RWPE1 (cell line): ENCODE measurements around the gene FIBCD1.

Source experiments
- CTCF ChIA-PET: fragments of 350-600 bp; sonication (Branson Sonifier 250); formaldehyde crosslinking; extraction: SDS; loops from one replicate; lab custom pipeline; 2021; lab: Yijun Ruan, JAX
- POLR2A ChIA-PET: fragments of 400-600 bp; formaldehyde crosslinking; extraction: SDS; loops from one replicate; lab custom pipeline; 2020; ENCODE audit warnings: antibody characterized with exemption; ENCODE audit not compliant: low non-redundant PET; lab: Yijun Ruan, JAX
- DNase-seq: peaks from one replicate; pipeline ENCODE4 v3.0.0; 2012; ENCODE audit warnings: low spot score
- H3K27ac ChIP-seq: fragments of 450-650 bp; 2 replicates; pipeline ENCODE4 v1.5.1; 2017
- TF ChIP-seq, protein P1 (sequence below): fragments of 450-650 bp; conservative IDR thresholded peaks from 2 replicates; pipeline ENCODE4 v1.5.1; 2017; ENCODE audit warnings: low read depth, mild to moderate bottlenecking

Gene FIBCD1

GRCh38 chr9:130882696-130883225 is 56.3 kb downstream of the FIBCD1 start:
- TF ChIP-seq, protein P1, sequence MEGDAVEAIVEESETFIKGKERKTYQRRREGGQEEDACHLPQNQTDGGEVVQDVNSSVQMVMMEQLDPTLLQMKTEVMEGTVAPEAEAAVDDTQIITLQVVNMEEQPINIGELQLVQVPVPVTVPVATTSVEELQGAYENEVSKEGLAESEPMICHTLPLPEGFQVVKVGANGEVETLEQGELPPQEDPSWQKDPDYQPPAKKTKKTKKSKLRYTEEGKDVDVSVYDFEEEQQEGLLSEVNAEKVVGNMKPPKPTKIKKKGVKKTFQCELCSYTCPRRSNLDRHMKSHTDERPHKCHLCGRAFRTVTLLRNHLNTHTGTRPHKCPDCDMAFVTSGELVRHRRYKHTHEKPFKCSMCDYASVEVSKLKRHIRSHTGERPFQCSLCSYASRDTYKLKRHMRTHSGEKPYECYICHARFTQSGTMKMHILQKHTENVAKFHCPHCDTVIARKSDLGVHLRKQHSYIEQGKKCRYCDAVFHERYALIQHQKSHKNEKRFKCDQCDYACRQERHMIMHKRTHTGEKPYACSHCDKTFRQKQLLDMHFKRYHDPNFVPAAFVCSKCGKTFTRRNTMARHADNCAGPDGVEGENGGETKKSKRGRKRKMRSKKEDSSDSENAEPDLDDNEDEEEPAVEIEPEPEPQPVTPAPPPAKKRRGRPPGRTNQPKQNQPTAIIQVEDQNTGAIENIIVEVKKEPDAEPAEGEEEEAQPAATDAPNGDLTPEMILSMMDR: no peak
- H3K27ac ChIP-seq: peak overlapping the region; percentile 23
- DNase-seq: no peak
- ChIA-PET POLR2A (no interaction called here), CTCF (interaction anchor here (0.7 to 1.1 kb wide), 4 partner anchors 13 to 164 kb away, joined by 3 to 5 read pairs (median 4); no protein-coding TSS in a partner anchor)

GRCh38 chr9:130881516-130881915 is 57.5 kb downstream of the FIBCD1 start:
- no peak overlapping the region for H3K27ac ChIP-seq
- TF ChIP-seq, protein P1: no peak
- POLR2A ChIA-PET: no interaction called here
- no peak for DNase-seq
- CTCF ChIA-PET: no interaction called here

GRCh38 chr9:130880599-130881220 is 58.3 kb downstream of the FIBCD1 start:
- TF ChIP-seq, protein P1: no peak
- ChIA-PET CTCF (interaction anchor here (2.8 kb wide), 1 partner anchor 11 kb away, joined by 10 read pairs; no protein-coding TSS in a partner anchor), POLR2A (interaction anchor here (0.6 kb wide), 1 partner anchor 13 kb away, joined by 9 read pairs; no protein-coding TSS in a partner anchor)
- no peak overlapping the region; the same call in 1 of the 2 replicates for H3K27ac ChIP-seq
- no peak for DNase-seq

DNA sequence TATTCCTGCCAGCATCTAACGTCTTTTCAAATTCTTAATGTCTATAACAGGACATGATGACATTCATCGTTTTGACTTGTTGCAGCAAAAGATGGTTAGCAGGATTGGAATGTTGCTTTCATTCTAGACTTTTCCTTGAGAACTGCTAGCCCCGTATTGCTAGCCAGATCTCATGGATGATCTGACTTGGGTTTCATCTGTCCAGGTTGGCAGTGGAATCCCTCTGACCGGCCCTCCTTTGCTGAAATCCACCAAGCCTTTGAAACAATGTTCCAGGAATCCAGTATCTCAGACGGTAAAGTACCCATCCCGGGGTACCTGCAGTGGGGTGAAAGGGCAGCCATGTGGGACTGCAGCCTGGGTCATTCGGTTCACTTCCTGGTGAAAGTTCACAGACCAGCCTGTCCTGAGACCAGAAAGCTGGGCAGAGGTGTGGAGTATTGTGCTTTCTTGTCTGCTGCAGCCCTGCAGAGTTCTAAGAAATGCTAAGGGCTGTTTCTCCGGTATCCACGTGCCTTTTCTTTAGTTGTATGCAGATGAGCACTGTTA is 59.1 kb downstream of the FIBCD1 start:
- TF ChIP-seq, protein P1: no peak
- no peak for DNase-seq
- CTCF ChIA-PET: interaction anchor here (2.8 kb wide), 1 partner anchor 10 kb away, joined by 10 read pairs; no protein-coding TSS in a partner anchor
- H3K27ac ChIP-seq: no peak overlapping the region; the same call in 1 of the 2 replicates
- POLR2A ChIA-PET: interaction anchor here (0.6 kb wide), 1 partner anchor 12 kb away, joined by 9 read pairs; no protein-coding TSS in a partner anchor

DNA sequence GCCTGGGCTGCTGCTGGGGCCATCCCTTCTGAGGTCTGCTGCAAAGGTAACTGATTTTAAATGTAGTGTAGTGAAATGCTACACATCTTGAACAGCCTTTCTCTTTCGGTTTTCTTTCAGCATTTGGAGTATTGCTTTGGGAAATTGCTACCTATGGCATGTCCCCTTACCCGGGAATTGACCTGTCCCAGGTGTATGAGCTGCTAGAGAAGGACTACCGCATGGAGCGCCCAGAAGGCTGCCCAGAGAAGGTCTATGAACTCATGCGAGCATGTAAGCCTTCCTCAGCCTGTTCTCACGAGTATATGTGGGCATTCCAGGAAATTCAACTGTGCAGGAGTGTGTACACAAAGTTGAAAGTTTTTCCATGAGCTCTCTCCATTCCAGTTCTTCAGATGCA is 60.8 kb downstream of the FIBCD1 start:
- TF ChIP-seq, protein P1: no peak
- no peak overlapping the region for H3K27ac ChIP-seq
- ChIA-PET CTCF (interaction anchor here (0.6 to 2.8 kb wide), 4 partner anchors 9 to 177 kb away, joined by 4 to 10 read pairs (median 6); no protein-coding TSS in a partner anchor), POLR2A (interaction anchor here (0.5 kb wide), 1 partner anchor 135 kb away, joined by 4 read pairs; no protein-coding TSS in a partner anchor)
- no peak for DNase-seq

DNA sequence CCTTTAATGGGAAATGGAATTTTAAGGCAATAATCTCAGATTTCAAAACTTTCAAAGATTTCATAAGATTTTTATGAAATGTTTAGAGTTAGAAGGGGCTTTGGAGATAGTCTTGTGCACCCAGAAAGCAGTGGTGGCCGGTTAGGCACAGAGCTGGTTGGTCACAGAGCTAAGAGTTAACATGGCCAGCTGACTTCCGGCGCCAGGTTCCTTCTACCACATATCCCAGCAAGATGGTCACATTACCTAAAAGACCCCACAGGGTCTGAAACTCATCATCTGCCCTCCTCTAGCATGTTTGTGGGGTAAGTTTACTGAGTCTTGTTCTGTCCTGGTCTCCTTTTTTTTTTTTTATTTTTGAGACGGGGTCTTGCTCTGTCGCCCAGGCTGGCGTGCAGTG is 61.7 kb downstream of the FIBCD1 start:
- ChIA-PET CTCF (interaction anchor here (0.7 to 1.3 kb wide), 2 partner anchors 121 to 474 kb away, joined by 4 read pairs; no protein-coding TSS in a partner anchor), POLR2A (no interaction called here)

More for the DNA sequence above, 61.7 kb downstream of the FIBCD1 start:
- DNase-seq: no peak
- TF ChIP-seq, protein P1: no peak
- no peak overlapping the region for H3K27ac ChIP-seq
